GM12874 (cell line): ENCODE results near the gene ANKRD23.

Source experiments
- TF ChIP-seq, protein P1 (sequence below): IDR thresholded peaks from 2 replicates; pipeline ENCODE4 v1.5.1; 2011; ENCODE audit warnings: low read depth, mild to moderate bottlenecking, control low read depth, low read length, moderate library complexity; ENCODE audit not compliant: insufficient read depth

Gene ANKRD23

DNA sequence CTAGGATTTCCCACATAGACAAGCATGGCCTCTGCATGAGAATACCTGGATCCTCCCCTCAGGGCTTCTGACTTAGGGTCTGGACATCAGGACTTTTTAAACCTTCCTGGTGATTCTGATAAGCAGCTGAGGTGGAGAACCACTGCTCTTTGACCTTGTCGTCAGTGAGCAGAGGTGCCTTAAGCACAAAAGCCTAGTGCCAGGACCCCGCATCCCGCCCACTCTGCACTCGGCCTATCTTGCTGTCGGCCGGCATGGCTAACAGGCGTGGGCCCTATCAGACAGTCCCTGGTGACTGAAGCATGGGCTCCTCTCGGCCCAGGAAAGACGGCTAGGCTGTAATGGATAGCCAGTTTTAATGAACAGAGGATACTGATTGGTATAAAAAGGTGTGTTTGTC, 6.2 kb downstream of the ANKRD23 start:
- TF ChIP-seq, protein P1, sequence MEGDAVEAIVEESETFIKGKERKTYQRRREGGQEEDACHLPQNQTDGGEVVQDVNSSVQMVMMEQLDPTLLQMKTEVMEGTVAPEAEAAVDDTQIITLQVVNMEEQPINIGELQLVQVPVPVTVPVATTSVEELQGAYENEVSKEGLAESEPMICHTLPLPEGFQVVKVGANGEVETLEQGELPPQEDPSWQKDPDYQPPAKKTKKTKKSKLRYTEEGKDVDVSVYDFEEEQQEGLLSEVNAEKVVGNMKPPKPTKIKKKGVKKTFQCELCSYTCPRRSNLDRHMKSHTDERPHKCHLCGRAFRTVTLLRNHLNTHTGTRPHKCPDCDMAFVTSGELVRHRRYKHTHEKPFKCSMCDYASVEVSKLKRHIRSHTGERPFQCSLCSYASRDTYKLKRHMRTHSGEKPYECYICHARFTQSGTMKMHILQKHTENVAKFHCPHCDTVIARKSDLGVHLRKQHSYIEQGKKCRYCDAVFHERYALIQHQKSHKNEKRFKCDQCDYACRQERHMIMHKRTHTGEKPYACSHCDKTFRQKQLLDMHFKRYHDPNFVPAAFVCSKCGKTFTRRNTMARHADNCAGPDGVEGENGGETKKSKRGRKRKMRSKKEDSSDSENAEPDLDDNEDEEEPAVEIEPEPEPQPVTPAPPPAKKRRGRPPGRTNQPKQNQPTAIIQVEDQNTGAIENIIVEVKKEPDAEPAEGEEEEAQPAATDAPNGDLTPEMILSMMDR: no peak

DNA sequence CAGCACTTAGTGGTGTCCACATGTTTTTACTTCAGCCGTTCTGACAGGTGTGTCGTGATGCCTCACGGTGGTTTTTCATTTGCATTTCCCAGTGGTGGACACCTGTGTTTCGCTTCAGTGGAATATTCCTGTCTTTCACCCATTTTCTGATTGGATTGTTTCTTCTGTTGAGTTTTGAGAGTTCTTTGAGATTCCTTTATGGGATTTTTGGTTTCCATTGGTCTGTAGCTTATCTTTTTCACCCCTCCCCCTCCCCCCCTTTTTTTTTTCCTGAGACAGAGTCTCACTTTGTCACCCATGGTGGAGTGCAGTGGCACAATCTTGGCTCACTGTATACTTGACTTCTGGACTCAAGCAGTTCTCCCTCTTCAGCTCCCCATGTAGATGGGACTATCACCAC, 8.0 kb downstream of the ANKRD23 start:
- TF ChIP-seq, protein P1: no peak

DNA sequence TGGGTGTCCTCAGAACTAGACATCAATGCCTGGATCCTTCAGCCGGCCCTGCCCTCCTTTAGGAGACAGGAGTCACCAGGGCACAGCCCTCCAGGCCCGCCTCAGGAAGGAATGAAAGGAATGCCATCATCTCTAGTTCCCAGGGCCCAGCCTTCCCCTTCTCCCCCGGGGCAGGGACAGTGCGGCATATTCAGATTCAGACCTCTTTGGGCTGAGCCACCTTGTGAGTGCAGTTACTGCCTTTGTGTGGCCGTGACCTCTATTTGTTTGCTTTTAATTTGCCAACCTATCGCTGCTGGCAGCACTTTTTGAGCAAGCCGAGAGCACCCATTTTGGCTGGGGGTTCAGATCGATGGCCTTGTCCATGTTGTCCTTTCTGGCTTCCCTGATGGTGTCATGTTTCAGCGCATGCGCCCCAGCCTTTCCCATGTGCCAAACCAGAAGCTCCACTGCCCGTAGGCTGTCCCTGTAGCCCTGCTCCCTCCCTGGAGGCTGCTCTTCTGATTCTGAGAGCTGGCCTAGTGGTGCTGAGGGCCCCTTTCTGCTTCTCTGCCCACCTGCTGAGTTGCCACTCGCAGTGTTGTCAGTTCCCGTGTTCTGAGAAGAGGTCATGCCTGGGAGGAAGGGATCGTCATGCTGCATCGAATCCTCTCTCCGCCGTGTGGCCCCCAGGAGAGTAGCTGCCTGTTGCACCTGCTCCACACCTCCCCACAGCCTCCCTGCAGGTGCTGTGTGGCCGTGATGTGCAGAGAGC, 10.9 kb downstream of the ANKRD23 start:
- TF ChIP-seq, protein P1: no peak

DNA sequence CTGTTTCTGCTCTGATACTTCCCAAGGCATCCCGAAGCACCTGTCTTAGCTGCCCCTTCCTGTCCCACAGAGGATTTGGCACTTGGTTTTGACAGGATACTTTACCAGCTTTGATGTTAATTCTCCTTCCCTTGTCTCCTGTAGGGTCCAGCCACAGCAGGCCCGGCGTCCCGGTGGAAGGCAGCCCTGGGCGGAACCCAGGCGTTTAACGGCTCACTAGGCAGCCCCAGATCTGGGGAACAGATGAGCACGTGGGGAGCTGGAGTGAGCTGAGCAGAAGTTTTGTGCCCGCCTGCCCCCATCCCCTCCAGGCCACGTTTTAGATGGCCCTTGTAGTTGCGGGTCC, 11.4 kb downstream of the ANKRD23 start:
- TF ChIP-seq, protein P1: no peak

DNA sequence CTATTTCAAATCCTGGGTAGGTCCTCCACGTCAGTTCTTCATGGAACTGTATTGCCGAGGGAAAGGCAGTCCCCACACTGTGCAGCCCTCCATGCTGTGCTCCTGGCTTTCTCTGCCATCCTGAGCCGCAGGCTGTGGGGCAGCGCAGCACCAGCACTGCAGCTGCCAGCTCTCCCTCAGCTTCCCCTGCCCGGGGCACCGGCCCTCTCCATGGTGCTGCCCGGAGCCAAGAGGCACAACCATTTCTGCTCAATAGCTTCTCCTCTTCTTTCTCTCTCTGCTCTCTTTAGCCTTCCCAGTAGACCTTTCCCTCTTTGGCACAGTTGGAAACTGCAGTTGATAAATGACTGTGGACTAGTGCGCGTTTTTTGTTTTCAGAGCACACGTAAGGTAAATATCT, 12.1 kb downstream of the ANKRD23 start:
- TF ChIP-seq, protein P1: no peak

DNA sequence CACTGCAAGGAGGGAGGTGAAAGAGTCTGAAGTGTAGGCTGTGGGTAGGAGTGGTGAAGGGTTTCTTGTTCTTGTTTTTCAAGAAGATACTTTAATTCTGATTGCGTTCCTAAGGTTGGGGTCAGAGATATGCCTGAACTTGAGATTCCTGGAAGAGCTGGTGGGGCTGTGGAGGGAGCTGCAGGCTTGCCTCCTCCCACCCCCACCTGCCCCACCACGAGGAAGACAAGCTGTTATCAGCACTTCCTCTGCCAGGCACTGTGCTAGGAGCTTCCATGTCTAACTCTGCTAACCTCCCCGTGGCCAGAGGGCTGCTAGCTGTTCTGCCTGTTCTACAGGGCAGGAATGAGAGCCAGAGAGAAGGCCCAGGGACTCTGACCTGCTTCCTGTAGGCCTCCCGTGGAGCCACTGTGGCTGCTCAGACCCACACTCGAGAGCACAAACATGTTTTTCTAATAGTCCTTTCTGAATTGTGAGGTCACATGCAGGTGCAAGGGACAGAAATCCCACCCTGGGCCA, 13.7 kb downstream of the ANKRD23 start:
- TF ChIP-seq, protein P1: no peak

DNA sequence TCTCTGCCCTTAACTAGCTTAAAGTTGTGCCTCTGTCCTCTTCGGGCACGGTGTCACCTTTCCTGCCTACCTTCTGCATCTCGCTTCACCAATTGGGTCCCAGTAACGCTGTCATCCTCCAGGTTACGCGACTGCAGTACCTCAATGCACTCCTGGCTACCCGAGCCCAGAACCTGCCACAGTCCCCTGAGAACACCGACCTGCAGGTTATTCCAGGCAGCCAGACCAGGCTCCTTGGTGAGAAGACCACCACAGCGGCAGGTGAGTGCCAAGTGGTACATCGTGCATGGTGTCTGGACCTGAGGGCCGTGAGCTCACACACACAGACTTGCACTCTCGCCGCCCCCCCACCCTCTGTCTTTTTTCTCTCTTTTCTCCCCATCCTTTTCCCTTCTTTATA, 14.9 kb downstream of the ANKRD23 start:
- TF ChIP-seq, protein P1: no peak
